ENCODE results near the gene IFNA6.
A peak's percentile ranks its signal among the peaks of the same experiment; 100 is the strongest.

The IFNA6 gene

GRCh38 chr9:21331676-21332402, 18.8 kb downstream of the IFNA6 start:
- DNase-seq (ENCODE audit: low spot score), result no peak

- DNase-seq (ENCODE audit: low spot score), result peak; percentile 66
Measured at GRCh38 chr9:21326526-21327139, 24.1 kb downstream of the IFNA6 start.

- DNase-seq (ENCODE audit: low spot score), result no peak
Measured at GRCh38 chr9:21324047-21324446, 26.6 kb downstream of the IFNA6 start.

GRCh38 chr9:21322911-21323461, 27.7 kb downstream of the IFNA6 start:
- no peak for DNase-seq (ENCODE audit: low spot score)

- DNase-seq (ENCODE audit: low spot score), result no peak
Measured at GRCh38 chr9:21320465-21320864, 30.2 kb downstream of the IFNA6 start.

GRCh38 chr9:21317956-21318923, 32.4 kb downstream of the IFNA6 start:
- DNase-seq (ENCODE audit: low spot score), result peak; percentile 40

GRCh38 chr9:21316860-21317259, 33.8 kb downstream of the IFNA6 start:
- DNase-seq (ENCODE audit: low spot score), result no peak

- no peak for DNase-seq (ENCODE audit: low spot score)
Measured at GRCh38 chr9:21316032-21316842, 34.5 kb downstream of the IFNA6 start.

GRCh38 chr9:21314152-21314551, 36.5 kb downstream of the IFNA6 start:
- DNase-seq (ENCODE audit: low spot score), result no peak

- DNase-seq (ENCODE audit: low spot score), result no peak
Measured at GRCh38 chr9:21311889-21312288, 38.8 kb downstream of the IFNA6 start.

- no peak for DNase-seq (ENCODE audit: low spot score)
Measured at GRCh38 chr9:21305213-21305612, 45.5 kb downstream of the IFNA6 start, which contains the start of gene IFNA5. IFNA5 (minus strand) TSS chr9:21305313; CDS start chr9:21305256, 57 bp downstream.
